ENCODE measurements around the gene MTRR.
A peak's percentile ranks its signal among the peaks of the same experiment; 100 is the strongest.

Gene MTRR

DNA sequence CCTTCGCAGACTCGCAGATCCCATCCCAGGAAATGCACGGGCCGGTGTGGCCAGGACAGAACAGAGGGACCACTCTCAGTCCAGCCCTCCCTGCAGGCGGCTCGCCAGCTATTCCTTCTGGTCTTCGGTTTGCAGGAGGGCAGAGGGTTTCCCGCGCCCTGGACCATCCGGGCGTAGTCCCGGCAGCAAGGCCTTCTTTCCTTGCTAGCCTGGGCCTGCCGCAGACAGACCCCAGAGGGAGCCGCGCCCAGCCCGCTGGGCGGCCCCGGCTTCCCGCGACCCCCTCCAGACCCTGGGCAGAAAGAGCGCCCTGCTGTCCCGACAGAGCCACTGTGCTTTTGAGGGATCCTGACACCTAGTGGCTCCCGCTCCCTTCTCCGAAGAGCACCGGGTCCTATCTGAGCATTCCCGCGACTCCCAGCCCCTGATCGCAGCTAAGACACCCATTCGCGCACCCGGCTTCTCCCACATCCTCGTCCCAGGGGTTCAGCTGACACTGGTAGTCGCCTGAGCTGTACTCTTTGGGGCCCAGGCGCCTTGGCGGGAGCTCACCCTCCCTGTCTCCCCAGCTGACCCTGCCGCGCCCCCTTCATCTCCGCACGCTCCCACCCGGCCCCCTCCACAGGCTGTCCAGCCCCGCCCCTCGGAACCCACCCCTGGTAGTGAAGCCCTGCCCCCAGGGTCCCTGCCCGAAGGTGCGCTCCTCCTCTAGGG, 19.1 kb upstream of the MTRR start:
- TF ChIP-seq, protein P1, sequence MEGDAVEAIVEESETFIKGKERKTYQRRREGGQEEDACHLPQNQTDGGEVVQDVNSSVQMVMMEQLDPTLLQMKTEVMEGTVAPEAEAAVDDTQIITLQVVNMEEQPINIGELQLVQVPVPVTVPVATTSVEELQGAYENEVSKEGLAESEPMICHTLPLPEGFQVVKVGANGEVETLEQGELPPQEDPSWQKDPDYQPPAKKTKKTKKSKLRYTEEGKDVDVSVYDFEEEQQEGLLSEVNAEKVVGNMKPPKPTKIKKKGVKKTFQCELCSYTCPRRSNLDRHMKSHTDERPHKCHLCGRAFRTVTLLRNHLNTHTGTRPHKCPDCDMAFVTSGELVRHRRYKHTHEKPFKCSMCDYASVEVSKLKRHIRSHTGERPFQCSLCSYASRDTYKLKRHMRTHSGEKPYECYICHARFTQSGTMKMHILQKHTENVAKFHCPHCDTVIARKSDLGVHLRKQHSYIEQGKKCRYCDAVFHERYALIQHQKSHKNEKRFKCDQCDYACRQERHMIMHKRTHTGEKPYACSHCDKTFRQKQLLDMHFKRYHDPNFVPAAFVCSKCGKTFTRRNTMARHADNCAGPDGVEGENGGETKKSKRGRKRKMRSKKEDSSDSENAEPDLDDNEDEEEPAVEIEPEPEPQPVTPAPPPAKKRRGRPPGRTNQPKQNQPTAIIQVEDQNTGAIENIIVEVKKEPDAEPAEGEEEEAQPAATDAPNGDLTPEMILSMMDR (IDR thresholded peaks at IDR 0.05; ENCODE audit: control insufficient read depth, extremely low read depth, insufficient read depth): no peak
- H3K4me3 ChIP-seq (ENCODE audit: low read depth, low read length): no peak overlapping the region
- no peak for DNase-seq (ENCODE audit: low read depth)

DNA sequence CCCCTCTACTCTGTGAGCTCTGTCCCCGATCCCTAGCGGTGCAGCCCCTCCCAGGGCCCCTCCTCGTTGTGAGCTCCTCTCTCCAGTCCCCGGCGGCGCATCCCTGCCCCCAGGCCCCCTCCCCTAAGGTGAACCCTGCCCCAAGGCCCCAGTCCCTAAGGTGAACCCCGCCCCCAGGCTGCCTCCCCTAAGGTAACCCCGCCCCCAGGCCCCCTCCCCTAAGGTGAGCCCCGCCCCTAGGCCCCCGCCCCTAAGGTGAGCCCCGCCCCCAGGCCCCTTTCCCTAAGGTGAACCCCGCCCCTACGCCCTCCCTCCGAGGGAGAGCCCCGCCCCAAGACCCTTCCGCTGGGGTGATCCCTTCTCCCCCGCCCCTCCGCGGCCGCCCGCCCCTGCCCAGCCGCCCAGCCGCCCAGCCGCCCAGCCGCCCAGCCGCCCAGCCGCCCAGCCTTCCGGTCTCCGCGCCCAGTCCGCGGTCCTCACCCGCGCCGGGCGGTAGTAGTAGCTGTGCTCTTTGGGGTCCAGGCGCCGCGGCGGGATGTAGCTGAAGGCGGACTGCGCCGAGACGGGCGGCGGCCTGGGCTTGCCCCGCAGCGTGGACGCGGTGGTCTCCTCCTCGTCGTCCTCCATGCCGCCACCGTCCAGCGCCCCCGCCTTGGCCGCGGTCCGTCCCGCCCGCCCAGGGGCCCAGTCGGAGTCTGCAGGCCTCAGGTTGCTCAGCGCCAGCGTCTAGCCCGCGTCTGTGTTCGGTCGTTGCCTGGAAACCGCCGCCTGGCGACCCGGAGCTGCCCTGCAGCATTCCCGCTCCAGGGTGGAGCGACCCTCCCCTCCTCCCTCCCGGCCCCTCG, 18.3 kb upstream of the MTRR start, which contains the start of gene CFAP90:
Gene CFAP90, minus strand, starts transcription at position 739 of the 845 bp plus-strand sequence. Its CDS starts 112 bp downstream, at position 627.
- TF ChIP-seq, protein P1 (IDR thresholded peaks at IDR 0.05; ENCODE audit: control insufficient read depth, extremely low read depth, insufficient read depth): no peak
- DNase-seq (ENCODE audit: low read depth): no peak
- no peak within 1 kb of the TSS for H3K4me3 ChIP-seq (ENCODE audit: low read depth, low read length)

DNA sequence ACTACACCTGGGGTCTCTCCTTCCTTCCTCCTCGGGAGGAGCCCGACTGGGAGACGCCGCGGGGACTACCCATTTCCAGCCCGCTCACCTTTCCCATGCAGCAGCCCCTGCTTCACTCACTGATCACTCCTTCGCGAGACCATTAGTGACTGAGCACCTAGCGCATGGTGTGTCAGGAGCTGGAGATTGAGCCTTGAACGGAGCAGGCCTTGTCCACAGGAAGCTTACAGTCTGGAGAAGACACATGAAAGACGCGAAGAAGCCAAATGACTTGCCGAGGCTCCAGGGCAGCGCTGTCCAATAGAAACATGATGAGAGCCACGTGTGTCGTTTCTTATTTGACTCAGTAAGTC, 17.7 kb upstream of the MTRR start:
- no peak for DNase-seq (ENCODE audit: low read depth)
- TF ChIP-seq, protein P1 (IDR thresholded peaks at IDR 0.05; ENCODE audit: control insufficient read depth, extremely low read depth, insufficient read depth): no peak
- no peak overlapping the region for H3K4me3 ChIP-seq (ENCODE audit: low read depth, low read length)

DNA sequence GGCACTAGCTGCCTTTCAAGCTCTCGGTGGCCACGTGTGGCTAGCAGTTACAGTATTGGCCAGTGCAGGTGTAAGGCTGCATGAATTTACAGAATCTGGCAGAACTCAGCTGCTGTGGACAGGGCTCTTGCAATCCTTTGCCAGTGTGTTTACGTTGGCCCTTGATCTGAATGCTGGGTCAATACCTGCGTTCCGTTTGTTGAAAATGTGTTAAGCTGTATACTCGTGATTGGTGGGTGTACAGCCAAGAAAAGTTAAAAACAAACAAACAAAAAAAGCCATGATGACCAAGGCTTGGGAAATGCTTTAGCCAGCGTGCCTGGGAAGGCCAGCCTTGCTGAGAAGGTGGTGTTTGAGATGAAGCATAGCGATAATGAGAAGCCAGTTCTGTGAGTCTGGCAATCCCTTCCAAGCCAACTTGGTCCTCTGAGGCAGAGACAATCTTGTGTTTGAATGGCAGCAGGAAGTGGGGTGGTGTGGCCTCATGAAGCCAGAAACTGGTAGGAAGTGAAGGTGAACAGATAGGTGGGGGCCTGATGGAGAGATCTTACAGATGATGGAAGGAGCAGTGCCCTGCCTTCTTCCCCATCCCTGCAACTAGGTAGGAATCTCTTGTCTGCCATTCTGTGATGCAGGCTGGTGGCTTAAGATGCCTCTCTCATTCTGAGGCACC, 17.2 kb upstream of the MTRR start:
- no peak overlapping the region for H3K4me3 ChIP-seq (ENCODE audit: low read depth, low read length)
- TF ChIP-seq, protein P1 (IDR thresholded peaks at IDR 0.05; ENCODE audit: control insufficient read depth, extremely low read depth, insufficient read depth): no peak
- peak; percentile 98 for DNase-seq (ENCODE audit: low read depth)

DNA sequence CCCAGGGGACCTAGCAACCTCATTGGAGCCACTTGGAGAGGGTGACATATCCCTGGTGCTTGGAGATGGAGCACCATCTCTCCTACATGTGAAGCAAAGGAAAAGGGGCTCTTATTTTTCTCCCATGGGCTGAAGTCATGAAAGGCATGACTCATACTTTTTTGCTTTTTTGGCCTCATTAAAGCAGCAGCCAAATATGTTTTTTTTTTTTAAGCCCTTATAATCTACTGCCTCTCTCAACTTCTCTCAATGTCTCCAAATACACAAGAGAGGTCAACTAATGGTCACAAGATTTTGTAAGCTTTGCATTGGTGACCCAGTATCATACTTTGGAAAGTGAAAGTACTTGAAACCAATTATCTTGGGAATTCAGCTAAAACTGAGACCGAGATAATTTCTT, 16.4 kb upstream of the MTRR start:
- TF ChIP-seq, protein P1 (IDR thresholded peaks at IDR 0.05; ENCODE audit: control insufficient read depth, extremely low read depth, insufficient read depth): no peak
- H3K4me3 ChIP-seq (ENCODE audit: low read depth, low read length): no peak overlapping the region
- no peak for DNase-seq (ENCODE audit: low read depth)

DNA sequence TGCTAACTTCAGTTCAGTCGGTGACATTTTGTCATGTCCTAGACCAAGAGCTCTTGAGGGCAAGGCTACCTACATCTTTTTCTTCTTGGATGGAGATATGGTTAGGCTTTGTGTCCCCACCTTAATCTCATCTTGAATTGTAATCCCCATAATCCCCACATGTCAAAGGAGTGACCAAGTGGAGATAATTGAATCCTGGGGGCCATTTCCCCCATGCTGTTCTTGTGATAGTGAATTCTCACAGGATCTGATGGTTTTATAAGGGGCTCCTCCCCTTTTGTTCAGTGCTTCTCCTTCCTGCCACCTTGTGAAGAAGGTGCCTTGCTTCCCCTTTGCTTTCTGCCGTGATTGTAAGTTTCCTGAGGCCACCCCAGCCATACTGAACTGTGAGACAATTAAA, 16.0 kb upstream of the MTRR start:
- TF ChIP-seq, protein P1 (IDR thresholded peaks at IDR 0.05; ENCODE audit: control insufficient read depth, extremely low read depth, insufficient read depth): no peak
- no peak overlapping the region for H3K4me3 ChIP-seq (ENCODE audit: low read depth, low read length)
- no peak for DNase-seq (ENCODE audit: low read depth)
